Heart right ventricle (tissue), 12 donors: ENCODE data around the gene ZNF675. TPM values are rescaled to one million over a fixed set of nuclear protein-coding genes. Genes with fewer than 3 reads are reported as not detected.

Source experiments
- polyA plus RNA-seq, 2 donors: library from polyadenylated mRNA; stranded (reverse); fragments of 200-250 nt; gene quantifications; one replicate each; pipeline ENCODE4 v1.2.3, GENCODE V29; 2013
- total RNA-seq, 10 donors: library from RNA; stranded (reverse); fragmentation: NEBNext Ultra II Directional in 3 of 10; extraction: Animal tissue kit (Norgen Biotek cat#: 25700) in 3 of 10; gene quantifications; one replicate each; pipeline versions ENCODE4 v1.2.1 to v1.2.4, GENCODE V29; 2021 to 2023
- donor health status: ischemic (EF 13 %, LVEDD 7.1; RV severe dilation, severe dysfunction).
- donor health status: healthy with polysubstance abuse.
- donor health status: DM: no; HTN: yes; CAD: no.
- donor health status: DM: no; HTN: no; CAD: no.
- donor health status: ischemic (EF 25% LVEDD 6.9; RV normal size, moderate dysfunction).
- donor health status: ischemic (EF 25% LVEDD 5.7; RV mildly dilated, moderate dysfunction).
- donor health status: healthy.
- donor health status: nonischemic (EF 11% LVEDD 7.7; RV severe dilation, severe dysfunction).
- donor health status: DM: yes; HTN: yes; CAD: no.
- donor health status: PGD.
- donor health status: ischemic (EF 29% LVEDD 5.4; RV normal size, mild dysfunction).
- donor health status: nonischemic (EF 23%, LVEDD 6.1; RV moderate dilation, normal function).

The ZNF675 gene
- total and polyA plus RNA-seq, 12 donors, result 1.1 to 5.7 (median 3.3) TPM

Other genes with a start within 250 kb of the ZNF675 start
- gene ZNF681, start 71.7 kb upstream of the ZNF675 start, total RNA-seq, result under 1 TPM; 0.37 to 0.89 (median 0.59) TPM
- under 1 TPM; 0.29 to 0.51 TPM for gene ZNF681, start 71.7 kb upstream of the ZNF675 start, polyA plus RNA-seq
- gene ZNF726, start 227.7 kb upstream of the ZNF675 start, total RNA-seq, result under 1 TPM; 0.15 to 0.85 (median 0.45) TPM
- gene ZNF726, start 227.7 kb upstream of the ZNF675 start, polyA plus RNA-seq, result under 1 TPM; 0.30 to 0.44 TPM